GM18520 (cell line): Measurements from ENCODE around the gene DNAJB5.
"Not testable (repeated sequence)": the region's sequence is repeated elsewhere in the genome, so short reads cannot be mapped to it uniquely, and the experiment has no call there.

Experiments used
- ATAC-seq: cut with Tn5 transposase; IDR thresholded peaks from one replicate; pipeline ENCODE4 v1.9.1; 2021; ENCODE audit not compliant: unreplicated experiment

Gene DNAJB5

GRCh38 chr9:34989003-34989945 lies at the start of gene DNAJB5:
Gene DNAJB5, plus strand, starts transcription at chr9:34989745. Its CDS starts 886 bp downstream, at chr9:34990631.
- peak; percentile 80 for ATAC-seq

DNA sequence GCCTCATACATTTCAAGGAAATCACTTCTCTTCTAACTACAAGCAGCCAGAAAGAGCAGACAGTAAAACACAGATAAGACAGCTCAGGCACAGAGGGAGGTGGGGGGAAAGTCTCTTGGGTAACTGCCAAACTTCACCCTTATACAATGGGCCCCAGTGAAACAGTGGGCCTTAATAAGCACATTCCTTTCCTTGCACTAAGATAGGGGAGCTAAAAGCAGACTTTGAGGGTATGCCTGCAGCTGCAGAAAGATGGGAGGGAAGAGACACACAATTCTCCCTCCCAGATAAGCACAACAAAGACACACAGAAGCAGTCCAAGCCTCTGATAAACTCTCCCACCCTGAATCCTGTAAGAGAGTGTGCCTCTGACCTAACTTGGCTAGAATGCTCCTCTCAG lies 49.6 kb upstream of the DNAJB5 start:
- not testable (repeated sequence) for ATAC-seq

GRCh38 chr9:34948451-34948850 lies 41.1 kb upstream of the DNAJB5 start:
- ATAC-seq, result no peak

DNA sequence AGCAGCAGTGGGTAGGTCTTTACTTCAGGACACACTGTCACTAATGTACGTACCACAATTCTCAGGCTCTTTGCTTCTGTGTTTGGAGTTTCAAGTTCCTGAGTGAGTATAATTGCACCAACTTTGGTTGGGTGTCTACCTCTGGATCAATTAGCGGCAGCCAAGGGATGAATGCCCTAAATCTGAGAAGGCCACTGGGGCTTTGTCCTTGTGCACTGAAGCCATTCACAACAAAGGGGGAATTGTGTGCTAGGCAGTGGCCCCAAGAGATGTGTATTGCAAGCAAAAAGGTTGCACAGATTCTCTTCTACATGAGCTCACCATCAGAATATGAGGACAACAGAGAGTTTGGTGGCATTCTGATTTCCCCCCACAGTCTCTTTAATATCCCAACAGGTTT lies 35.3 kb upstream of the DNAJB5 start:
- ATAC-seq, result no peak

DNA sequence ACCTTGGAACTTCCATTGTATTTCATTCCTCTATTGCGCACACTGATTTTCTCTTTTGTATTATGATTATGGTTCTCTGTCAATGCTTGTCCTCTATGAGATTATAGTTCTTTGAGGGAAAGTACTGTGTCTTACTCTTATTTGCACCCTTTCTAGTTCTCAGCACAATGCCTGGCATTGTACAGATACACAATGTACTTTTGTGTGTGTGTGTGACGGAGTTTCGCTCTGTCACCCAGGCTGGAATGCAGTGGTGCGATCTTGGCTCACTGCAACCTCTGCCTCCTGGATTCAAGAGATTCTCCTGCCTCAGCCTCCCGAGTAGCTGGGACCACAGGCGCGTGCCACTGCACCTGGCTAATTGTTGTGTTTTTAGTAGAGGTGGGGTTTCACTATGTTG lies 33.5 kb upstream of the DNAJB5 start:
- ATAC-seq, result not testable (repeated sequence)

GRCh38 chr9:34956648-34957047 lies 32.9 kb upstream of the DNAJB5 start:
- ATAC-seq, result no peak

GRCh38 chr9:34957492-34958410 lies 31.8 kb upstream of the DNAJB5 start, which contains the start of gene PHF24:
Gene PHF24, plus strand, starts transcription at chr9:34958285. Its CDS starts 13,014 bp downstream, at chr9:34971299.
- no peak for ATAC-seq

DNA sequence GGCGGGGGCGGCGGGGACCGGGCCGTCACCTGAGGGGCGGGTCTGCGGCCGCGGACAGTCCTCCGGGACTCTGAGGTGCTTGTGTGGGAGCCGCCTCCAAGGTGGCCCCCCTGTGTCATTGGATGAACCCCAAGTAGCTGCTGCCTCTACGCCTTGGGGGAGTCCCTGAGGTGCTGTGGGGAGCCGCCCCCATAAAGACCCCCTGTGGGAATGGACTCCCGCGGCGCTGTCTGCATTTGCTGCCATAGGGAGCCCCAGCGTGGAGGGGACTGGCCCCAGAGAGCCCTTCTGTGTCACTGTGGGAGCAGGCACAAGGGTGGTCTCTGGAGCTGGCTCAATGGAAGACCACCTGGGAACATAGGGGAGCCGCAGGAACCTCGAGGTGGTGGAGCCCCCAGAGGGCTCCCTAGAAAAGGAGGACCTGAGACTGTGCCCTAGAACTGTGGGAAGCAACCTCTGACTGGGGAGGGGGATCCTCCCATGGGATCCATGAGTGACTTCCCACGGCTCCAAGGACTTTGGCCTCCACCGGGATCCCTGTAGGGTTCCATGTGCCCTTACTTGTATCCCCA lies 31.0 kb upstream of the DNAJB5 start:
- ATAC-seq, result no peak

GRCh38 chr9:34959461-34959860 lies 30.1 kb upstream of the DNAJB5 start:
- no peak for ATAC-seq

GRCh38 chr9:34961574-34962490 lies 27.7 kb upstream of the DNAJB5 start:
- ATAC-seq, result no peak

DNA sequence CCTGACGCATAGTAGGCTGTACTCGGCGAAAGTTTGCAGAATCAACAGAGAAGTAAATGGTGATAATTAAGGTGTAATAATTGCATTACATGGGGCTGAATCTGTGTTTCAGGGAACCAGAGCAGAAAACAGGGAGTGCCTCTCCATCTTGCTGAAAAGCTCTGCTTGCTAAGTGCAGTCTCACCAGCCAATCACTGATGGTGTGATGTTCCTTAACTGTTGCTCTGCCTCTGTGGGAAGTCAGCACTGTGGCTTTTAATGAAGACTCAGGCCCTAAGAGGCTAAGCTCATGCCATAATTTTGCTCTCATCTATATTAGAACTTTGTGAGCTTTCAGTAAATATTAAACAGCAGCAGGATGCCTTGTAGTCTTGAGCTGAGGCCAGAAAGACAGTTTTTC lies 27.0 kb upstream of the DNAJB5 start:
- ATAC-seq, result no peak

DNA sequence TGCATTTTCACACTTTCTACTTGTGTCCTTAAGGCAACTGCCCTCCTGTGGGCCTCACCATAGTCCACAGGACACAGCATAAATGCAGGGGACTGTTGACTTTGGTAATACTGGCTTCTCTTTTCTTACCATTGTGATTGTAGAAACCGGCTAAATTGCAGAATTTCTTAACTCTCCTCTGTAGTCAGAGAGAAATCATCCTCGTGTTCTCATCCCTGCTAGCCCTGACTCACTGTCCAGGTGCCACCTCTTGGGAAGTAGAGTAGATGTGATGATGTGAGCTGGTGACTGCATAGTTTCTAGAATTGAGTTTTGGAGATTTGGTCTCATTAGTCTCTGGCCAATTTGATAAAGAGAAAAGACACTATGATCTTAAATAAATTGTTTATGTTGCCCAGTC lies 26.0 kb upstream of the DNAJB5 start:
- ATAC-seq, result no peak

GRCh38 chr9:34964458-34964857 lies 25.1 kb upstream of the DNAJB5 start:
- no peak for ATAC-seq

DNA sequence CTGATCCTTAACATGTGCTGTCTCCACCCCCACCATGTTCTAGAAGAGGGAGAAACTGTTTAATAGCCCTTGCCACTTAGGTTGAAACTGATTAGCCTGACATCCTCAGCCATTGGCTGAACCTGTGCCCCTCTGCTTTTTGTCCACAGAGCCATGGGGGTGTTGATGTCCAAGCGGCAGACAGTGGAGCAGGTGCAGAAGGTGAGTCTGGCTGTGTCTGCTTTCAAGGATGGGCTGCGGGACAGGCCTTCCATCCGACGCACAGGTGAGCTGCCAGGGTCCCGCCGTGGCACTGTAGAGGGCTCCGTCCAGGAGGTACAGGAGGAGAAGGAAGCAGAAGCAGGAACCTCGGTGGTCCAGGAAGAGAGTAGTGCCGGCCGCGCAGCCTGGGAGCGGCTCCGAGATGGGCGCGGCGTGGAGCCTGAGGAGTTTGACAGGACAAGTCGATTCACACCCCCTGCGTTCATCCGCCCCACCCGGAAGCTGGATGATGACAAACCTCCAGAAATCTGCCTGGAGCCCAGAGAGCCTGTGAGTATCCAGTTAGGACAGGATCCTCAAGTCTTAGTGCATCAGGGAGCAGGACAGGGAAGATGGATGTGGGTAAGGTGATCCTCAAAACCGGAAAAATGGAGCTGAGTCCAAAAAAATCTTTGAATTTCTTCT lies 18.3 kb upstream of the DNAJB5 start:
- ATAC-seq, result no peak

- ATAC-seq, result no peak
Measured at GRCh38 chr9:34974664-34975063, 14.9 kb upstream of the DNAJB5 start.

DNA sequence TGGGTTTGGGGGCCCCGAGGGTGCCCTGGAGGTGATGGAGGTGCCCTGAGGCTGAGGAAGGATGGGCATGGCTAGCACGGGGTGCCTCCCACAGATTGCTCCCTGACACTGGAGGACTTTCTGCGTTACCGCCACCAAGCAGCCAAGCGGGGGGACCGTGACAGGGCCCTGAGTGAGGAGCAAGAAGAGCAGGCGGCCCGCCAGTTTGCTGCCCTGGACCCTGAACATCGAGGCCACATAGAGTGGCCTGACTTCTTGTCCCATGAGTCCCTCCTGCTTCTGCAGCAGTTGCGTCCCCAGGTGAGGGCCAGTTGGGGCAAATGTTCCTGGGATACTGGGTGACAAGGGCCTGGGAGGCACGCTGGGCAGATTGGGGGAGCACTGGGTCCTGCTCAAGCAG lies 13.1 kb upstream of the DNAJB5 start:
- ATAC-seq, result no peak

GRCh38 chr9:34976992-34977391 lies 12.6 kb upstream of the DNAJB5 start:
- ATAC-seq, result no peak

- no peak for ATAC-seq
Measured at GRCh38 chr9:34980181-34980761, 9.3 kb upstream of the DNAJB5 start.

DNA sequence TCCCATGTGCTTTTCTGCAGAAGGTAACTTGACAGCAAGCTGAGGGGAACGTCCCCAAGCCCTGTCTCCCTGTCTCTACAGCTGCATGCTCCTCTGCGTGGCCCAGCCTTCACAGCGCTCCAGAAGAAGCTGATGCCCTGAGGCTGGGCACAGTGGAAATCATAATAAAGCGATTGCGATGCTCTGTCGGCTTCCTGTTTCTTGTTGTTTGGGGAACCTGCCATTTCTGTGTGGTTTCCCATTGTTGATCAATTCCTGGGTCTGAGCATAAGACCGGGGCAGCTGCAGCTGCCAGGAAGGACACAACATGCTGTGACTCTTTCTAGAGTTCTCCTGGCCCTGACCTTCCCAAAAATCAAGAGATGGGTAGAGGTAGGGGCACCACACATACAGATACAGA lies 7.2 kb upstream of the DNAJB5 start:
- ATAC-seq, result no peak
